GM18508 (cell line): ENCODE data around the gene STRIP1.
"Not testable (repeated sequence)": the region's sequence is repeated elsewhere in the genome, so short reads cannot be mapped to it uniquely, and the experiment has no call there.

Experiments
- ATAC-seq: cut with Tn5 transposase; IDR thresholded peaks from one replicate; pipeline ENCODE4 v1.9.1; 2021; ENCODE audit warnings: moderate number of reproducible peaks; ENCODE audit not compliant: insufficient read depth, unreplicated experiment

Gene STRIP1

GRCh38 chr1:110067893-110068645 is 33.6 kb downstream of the STRIP1 start:
- no peak for ATAC-seq

GRCh38 chr1:110068646-110069403 is 34.4 kb downstream of the STRIP1 start:
- ATAC-seq, result no peak

GRCh38 chr1:110069404-110070281 is 35.2 kb downstream of the STRIP1 start:
- ATAC-seq, result no peak

GRCh38 chr1:110070282-110070669 is 35.9 kb downstream of the STRIP1 start:
- no peak for ATAC-seq

GRCh38 chr1:110070671-110071242 is 36.3 kb downstream of the STRIP1 start, which contains the start of gene ALX3:
ALX3 (minus strand) TSS chr1:110070672; CDS start chr1:110070612, 60 bp downstream.
- ATAC-seq, result no peak

- no peak for ATAC-seq
Measured at GRCh38 chr1:110074166-110074565, 39.7 kb downstream of the STRIP1 start.

- ATAC-seq, result no peak
Measured at GRCh38 chr1:110076789-110077500, 42.5 kb downstream of the STRIP1 start.

GRCh38 chr1:110079995-110080394 is 45.6 kb downstream of the STRIP1 start:
- ATAC-seq, result not testable (repeated sequence)

- no peak for ATAC-seq
Measured at GRCh38 chr1:110081061-110081460, 46.6 kb downstream of the STRIP1 start.

- no peak for ATAC-seq
Measured at GRCh38 chr1:110082477-110082876, 48.1 kb downstream of the STRIP1 start.

- ATAC-seq, result no peak
Measured at GRCh38 chr1:110083061-110083865, 48.8 kb downstream of the STRIP1 start.

- ATAC-seq, result no peak
Measured at GRCh38 chr1:110083866-110084226, 49.4 kb downstream of the STRIP1 start.

GRCh38 chr1:110084227-110085078 is 50.0 kb downstream of the STRIP1 start:
- no peak for ATAC-seq

- ATAC-seq, result no peak
Measured at GRCh38 chr1:110085671-110086070, 51.2 kb downstream of the STRIP1 start.

- no peak for ATAC-seq
Measured at GRCh38 chr1:110086961-110087360, 52.5 kb downstream of the STRIP1 start.

GRCh38 chr1:110087812-110088738 is 53.7 kb downstream of the STRIP1 start:
- ATAC-seq, result no peak

GRCh38 chr1:110088739-110089316 is 54.4 kb downstream of the STRIP1 start:
- no peak for ATAC-seq
